Measurements from ENCODE around the gene PLLP.

The PLLP gene

DNA sequence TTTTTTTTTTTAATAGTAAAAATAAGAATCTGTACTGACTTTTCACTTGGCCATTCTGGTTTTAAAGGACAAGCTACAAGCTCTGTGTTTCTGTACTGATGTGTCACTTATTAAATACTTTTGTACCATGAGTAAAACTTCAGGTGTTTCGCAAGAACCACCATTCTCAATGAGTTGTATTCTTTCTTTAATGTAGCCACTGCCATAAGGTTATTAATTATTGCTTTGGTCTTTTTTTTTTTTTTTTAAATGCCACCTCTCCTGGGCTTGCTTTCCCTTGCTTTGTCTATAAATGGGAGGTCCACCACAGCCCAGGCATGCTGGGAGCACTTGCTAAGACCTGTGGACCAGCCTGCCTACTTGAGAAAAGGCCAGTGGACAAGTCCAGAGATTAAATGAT is 31.0 kb downstream of the PLLP start:
- DNase-seq = no peak

DNA sequence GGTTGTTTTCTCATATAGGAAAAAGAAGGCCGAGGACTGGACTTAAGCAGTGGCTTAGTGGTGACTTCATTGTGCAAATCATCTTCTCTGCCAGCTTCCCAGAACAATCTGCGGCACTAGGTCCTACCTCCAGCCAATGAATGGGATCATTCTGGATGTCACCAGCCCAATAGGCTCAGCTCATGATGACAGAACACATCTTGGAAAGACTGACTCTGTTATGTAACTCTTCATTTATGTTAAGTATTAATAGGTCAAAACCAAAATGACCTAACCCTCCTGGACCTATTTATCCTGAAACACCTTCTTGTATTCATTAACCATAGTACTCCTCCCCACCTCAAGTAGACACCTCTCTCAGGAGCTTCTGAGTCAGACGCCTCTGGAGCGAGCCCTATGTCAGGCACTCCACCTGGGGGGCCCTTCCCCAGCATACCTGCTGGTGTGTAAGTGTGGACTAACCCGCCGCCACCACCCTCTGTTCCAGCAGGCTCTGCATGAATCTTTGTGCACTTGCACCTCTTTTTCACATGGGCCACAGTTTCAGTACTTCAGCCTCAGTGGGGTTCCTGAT is 32.2 kb downstream of the PLLP start:
- no peak for DNase-seq

DNA sequence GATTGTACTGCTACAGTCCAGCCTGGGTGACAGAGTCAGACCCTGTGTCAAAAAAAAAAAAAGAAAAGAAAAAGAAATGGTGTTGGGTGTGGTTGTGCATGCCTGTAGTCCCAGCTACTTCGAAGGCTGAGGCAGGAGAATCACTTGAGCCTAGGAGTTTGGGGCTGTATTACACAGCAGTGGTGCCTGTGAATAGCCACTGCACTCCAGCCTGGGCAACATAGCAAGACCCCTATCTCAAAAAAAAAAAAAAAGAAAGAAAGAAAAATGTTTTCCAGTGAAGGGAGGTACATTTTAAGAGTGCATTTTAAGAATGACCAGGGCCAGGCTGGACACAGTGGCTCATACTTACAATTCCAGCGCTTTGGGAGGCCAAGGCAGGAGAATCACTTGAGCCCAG is 33.1 kb downstream of the PLLP start:
- no peak for DNase-seq

GRCh38 chr16:57245472-57246113 is 38.9 kb downstream of the PLLP start:
- peak; percentile 37 for DNase-seq

GRCh38 chr16:57244767-57245471 is 39.6 kb downstream of the PLLP start, which contains the start of gene ARL2BP:
TSS of gene ARL2BP (plus strand) at chr16:57245259. CDS start at chr16:57245368, 109 bp downstream.
- peak; percentile 91 for DNase-seq

DNA sequence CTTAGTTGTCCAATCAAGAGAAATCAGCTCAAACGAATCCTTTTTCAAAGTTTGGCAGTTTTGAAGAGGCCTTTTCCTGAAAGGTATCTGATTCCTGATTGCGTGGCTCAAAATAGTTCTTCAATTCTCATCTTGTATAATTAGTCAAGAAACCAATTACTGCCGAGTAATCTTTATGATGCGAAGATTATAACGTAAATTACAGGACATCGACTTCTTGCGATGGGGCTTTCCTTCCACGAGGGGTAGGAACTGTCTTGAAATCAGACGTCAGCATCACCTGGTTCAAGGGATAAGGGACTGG is 40.1 kb downstream of the PLLP start:
- no peak for DNase-seq

- no peak for DNase-seq
These were observed 41.8 kb downstream of the PLLP start for GRCh38 chr16:57242650-57243049.

DNA sequence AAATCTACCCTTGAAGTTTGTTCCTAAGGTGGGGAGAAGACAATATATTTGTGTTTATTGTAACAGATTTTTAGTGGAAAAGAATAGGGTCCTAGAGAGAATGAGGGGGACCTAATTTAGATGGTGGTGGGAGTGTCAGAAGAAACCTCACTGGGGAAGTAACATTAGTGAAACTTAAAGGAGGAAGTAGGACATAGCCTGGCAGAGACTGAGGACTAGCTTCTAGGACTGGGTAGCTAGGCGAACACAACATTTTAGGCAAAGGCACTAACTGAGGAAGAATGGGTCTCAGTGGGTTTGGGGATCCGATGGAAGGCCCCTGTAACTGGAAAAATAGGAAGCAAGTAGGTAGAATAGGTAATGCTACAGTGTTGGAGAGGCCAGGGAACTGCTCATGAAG is 43.6 kb downstream of the PLLP start:
- no peak for DNase-seq

- DNase-seq = no peak
These were observed 45.4 kb downstream of the PLLP start for GRCh38 chr16:57239107-57239506.

DNA sequence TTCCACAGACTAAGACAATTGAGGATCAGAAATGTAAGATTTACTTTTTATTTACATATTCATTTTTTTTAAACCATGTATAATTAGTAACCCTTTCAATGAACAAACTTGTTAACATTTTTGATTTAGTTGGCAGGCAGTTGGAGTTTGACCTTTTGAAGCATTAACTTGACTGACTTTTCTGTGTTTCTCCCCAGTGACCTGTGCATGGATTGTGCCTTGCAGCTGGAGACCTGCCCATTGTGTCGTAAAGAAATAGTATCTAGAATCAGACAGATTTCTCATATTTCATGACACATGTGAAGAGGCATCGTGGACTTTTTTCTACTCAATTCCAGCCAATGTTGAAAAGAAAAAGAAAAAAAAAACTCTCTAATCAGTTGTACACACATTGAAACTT is 45.8 kb downstream of the PLLP start:
- DNase-seq = no peak

GRCh38 chr16:57236022-57236350 is 48.5 kb downstream of the PLLP start:
- no peak for DNase-seq

DNA sequence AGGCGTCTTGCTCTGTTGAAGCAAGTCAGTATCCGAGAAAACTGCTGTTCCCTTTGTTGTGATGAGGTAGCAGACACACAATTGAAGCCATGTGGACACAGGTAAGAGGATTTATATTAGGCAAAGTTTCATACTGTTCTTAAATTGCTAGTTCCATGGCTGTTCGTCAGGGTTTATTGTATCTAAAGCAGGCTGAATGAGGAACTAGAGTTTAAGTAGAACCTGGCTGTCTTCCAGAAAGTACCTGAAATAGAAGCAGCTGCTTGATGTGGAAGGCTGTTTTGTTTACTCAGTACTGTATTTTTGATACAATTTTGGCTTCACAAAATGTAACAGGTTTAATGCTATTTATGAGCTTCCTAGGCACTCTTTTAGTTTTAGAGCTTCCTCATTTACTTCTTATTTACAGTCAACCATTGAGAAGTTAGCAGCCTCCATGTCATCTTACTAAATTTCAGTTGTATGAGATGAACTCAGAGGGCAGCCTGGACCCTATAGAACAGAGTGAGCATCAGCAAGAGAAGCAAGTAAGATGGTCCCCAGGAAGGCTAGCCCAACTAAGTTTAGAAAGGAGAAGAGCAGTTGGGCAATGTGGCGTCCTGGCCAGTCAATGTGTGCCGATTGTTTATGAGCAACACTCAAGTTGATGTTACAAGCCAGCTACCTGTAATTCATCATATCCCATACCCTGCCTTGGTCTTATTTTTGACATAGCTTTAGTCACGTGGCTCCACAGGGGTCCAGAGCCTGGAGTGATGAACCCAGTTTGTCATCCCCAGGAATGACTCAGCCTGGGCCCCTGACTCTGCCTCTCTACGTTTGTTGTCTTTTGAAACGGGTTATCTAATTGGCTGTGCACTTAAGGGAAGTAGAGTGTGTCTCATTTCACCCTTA is 49.1 kb downstream of the PLLP start:
- peak; percentile 69 for DNase-seq

- no peak for DNase-seq
These were observed 49.8 kb downstream of the PLLP start for GRCh38 chr16:57234707-57235092.

DNA sequence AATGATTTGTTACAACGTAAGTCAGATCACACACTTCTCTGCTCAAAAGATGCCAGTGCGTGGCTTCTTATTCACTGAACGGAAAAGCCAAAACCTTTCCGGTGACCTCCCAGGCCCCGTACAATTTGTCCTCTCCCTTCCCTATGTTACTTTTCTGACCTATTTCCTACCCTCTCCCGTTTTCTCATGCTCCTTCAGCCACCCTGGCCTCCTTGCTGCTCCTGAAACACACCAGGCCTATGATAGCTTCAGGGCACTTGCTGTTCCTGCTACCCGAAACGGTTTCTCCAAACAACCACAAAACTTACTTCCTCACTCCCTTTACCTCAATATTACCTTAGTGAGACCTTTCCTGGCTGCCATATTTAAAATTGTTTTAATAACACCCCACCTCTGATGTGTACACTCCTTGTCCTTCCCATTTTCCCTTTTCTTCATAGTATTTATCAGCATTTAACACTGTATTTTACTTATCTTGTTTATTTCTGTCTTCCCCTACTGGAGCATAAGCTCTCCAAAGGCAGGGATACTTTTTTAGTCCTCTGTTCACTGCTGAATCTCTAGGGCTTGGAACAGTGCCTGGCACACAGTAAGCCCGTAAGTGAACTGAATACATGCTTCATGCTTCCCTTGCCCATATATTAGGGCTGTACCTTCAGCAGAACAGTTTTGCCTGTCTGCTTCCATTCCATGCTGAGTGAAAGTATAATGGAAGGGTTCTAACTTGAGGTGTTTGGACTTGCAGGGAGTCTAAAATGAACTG is 50.3 kb downstream of the PLLP start:
- DNase-seq = no peak

GRCh38 chr16:57231821-57232350 is 52.6 kb downstream of the PLLP start:
- no peak for DNase-seq

DNA sequence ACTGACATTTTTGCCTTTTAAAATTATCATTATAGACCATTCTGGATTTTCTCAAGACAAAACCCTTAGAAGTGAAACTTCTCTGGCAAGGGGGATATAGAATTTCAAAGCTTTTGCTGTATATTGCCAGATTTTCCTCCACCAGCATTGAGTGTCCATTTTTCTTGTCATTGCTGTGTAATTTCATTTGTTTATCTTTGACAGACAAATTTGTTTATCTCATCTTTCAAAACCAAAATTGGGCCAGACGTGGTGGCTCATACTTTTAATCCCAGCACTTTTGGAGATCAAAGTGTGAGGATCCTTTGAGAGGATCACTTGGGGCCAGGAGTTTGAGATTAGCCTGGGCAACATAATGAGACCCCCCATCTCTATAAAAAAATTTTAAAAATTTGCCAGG is 55.4 kb downstream of the PLLP start:
- DNase-seq = no peak

- no peak for DNase-seq
These were observed 57.5 kb downstream of the PLLP start for GRCh38 chr16:57226701-57227621.

DNA sequence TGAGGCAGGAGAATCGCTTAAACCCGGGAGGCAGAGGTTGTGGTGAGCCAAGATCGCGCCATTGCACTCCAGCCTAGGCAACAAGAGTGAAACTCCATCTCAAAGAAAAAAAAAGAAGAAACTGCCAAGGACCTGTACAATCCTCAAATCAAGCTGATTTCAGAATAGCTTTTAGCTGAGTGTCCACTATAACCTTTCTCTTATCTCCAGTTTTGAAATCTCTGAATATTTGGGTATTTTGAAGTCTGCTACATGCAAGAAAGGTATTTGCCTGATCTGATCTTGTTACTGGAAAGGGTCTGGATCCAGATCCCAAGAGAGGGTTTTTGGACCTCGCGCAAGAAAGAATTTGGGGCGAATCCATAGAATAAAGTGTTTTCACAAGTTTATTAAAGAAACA is 58.5 kb downstream of the PLLP start:
- DNase-seq = no peak

DNA sequence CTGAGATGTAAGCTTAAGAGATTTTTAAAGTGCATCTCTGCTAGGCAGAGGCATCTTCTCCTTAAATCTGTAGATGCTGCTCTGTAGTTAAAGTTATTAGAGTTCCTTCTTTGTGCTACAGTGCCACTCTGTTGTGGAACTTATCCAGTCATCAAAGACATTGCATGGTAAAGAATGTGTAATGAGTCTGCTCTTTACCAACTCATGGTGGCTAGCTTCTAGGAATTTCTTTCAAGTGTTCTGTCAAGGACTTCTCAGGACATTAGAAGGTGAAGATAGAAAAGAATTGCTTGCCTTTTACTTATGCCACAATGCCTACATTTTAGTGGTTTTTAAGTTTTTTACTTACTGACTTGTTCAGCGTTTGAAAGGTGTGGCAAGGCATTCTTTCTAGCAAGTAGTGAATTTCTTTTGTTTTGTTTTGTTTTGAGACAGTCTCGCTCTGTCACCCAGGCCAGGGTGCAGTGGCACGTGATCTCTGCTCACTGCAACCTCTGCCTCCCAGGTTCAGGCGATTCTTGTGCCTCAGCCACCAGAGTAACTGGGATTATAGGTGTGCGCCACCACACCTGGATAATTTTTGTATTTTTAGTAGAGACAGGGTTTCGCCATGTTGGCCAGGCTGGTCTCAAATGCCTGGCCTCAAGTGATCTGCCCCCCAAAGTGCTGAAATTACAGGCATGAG is 59.7 kb downstream of the PLLP start:
- no peak for DNase-seq

DNA sequence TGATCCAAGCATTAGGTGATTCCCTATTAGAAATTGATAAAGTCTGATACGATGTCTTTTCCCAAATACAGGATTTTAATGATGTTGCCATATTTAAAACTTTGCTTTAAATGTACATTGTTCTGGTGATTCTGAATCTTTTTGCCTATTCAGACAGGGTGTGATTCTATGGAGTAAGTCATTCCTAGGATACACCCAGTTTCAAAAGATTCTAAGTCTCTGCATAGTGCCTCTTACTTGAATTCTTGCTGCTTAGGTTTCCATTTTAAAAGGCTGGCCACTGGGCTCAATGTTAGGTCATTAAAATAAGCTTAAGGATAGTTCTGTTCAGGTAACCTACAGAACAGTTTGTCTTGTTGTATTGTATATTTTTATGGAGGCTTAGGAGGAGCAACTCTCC is 61.4 kb downstream of the PLLP start:
- no peak for DNase-seq

DNA sequence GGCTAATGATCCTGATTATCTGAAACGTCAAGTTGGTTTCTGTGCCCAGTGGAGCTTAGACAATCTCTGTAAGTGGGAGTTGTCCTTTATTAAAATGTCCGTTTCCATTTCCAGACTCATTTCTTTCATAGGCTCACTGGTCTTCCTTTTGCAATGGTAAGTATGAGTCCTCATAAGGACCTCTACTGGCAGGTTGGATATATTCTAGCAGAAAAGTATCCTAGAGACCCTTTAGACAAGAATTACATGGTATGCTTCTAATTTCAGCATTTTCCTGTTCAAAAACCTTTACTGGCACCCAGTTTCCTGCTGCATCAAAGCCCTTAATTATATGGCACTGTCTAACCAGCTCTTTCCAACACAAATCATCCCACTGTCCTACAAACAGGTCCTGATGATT is 67.5 kb downstream of the PLLP start:
- no peak for DNase-seq
